Stimulated activated CD8-positive, alpha-beta memory T cell treated with anti-CD3 and anti-CD28 coated beads, Interleukin-4, amount 100 ng/mL, for 24 hours (primary cell): ENCODE data around the gene UQCRC2.
"Not testable (repeated sequence)": the region's sequence is repeated elsewhere in the genome, so short reads cannot be mapped to it uniquely, and the experiment has no call there.

Experiments used
- DNase-seq: peaks from one replicate; pipeline ENCODE4 v3.0.0-alpha.2; 2020; ENCODE audit warnings: low read depth

The UQCRC2 gene

GRCh38 chr16:22010902-22011301 is 57.7 kb downstream of the UQCRC2 start:
- no peak for DNase-seq

DNA sequence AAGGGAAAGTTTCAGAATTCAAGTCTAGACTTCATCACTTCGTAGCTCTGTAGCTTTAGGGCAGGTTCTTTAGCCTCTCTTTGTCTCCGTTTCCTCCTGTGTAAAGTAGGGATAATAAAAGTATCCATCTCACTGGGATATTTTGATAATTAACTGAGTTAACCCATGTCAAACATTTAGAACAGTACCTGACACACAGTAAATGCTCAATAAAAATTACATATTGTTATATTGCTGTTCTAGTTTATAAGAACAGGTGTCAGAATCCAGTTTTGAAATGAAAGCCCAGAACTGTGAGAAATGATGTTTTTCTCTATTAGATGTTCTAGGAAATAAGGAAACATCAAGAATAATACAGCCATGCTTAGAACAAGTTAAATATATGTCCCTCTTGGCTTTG is 59.1 kb downstream of the UQCRC2 start:
- no peak for DNase-seq

DNA sequence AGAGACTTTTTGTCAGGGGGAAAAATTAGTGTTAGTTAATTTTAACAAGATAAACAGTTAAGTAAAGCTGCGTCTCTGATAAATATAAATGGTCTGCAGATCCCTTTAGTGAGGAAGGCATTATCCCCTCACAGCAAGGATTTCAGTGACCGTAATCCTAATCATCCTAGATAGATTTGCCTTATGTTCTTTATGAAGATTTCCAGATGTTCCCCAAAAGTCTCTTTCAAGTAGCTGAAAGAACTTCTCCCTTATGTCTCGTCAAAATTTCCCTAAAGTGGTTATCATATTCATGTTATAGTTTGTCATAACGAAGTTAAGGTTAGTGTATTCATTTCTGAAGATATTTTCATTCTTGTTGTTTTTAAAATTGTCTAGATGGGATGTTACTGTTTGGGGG is 60.3 kb downstream of the UQCRC2 start:
- no peak for DNase-seq

- DNase-seq = no peak
Observed at GRCh38 chr16:22014271-22014873, 61.2 kb downstream of the UQCRC2 start.

GRCh38 chr16:22016927-22017326 is 63.8 kb downstream of the UQCRC2 start:
- DNase-seq = no peak

- no peak for DNase-seq
Observed at GRCh38 chr16:22018559-22018958, 65.4 kb downstream of the UQCRC2 start.

DNA sequence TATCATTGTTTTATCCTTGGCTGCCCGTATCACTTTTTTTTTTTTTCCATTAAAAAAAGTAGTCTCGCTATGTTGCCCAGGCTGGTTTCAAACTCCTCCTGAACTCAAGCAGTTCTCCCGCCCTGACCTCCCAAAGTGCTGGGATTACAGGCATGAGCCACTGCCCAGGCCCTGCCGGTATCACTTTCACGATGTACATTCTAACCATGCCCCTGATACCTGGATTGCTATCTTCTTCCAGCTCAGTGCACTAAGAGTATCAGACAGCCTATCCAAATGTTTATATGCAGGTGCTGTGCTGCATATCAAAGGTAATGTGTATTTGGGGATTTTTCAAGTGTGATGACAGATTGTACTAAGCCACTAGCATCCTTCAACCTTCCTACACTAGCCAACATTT is 69.0 kb downstream of the UQCRC2 start:
- no peak for DNase-seq

- no peak for DNase-seq
Observed at GRCh38 chr16:22023505-22023904, 70.3 kb downstream of the UQCRC2 start.

DNA sequence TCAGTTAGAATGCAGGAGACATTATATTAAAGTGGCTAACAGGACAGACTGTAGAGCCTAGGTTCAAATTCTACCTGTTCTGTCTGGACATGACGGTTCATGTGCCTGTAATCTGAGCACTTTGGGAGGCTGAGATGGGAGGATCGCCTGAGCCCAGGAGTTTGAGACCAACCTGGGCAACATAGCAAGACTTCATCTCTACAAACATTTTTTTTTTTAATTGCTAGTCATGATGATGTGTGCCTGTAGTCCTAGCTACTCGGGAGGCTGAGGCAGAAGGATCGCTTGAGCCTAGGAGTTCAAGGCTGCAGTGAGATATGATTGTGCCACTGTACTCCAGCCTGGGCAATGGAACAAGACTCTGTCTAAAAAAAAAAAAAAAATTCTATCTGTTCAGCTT is 71.6 kb downstream of the UQCRC2 start:
- DNase-seq = not testable (repeated sequence)

DNA sequence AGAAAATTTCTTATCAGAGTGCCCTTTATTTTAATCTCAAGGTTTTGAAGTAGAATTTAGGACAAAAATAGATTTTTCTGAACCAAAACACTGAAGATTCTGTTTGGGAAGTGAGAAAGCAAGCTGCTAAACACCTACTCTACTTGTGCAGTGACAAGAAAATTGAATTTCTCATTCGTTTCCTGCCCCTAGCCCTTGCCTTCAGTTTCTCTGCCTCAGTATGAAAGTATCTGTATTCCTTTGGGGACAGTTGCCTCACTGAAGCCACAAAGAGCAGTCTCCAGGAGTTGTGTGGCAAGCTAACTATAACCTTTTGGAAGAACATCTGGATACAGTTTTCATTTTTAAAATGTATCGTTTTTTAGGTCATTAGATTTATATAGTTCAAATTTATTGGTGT is 74.5 kb downstream of the UQCRC2 start:
- no peak for DNase-seq

DNA sequence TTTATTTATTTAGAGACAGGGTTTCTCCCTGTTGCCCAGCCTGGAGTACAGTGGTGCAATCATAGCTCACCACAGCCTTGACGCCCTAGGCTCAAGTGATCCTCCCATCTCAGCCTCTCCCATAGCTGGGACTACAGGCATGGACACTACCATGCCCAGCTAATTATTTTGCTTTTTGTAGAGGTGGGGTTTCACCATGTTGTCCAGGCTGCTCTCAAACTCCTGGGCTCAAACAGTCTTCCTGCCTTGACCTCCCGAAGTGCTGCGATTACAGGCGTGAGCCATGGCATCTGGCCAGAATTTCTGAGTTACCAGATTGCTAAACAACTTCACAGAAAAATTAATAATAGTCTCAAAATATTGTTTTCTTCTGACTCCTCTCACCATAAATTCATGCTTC is 76.5 kb downstream of the UQCRC2 start:
- DNase-seq = no peak

GRCh38 chr16:22030087-22030812 is 77.1 kb downstream of the UQCRC2 start:
- DNase-seq = no peak

DNA sequence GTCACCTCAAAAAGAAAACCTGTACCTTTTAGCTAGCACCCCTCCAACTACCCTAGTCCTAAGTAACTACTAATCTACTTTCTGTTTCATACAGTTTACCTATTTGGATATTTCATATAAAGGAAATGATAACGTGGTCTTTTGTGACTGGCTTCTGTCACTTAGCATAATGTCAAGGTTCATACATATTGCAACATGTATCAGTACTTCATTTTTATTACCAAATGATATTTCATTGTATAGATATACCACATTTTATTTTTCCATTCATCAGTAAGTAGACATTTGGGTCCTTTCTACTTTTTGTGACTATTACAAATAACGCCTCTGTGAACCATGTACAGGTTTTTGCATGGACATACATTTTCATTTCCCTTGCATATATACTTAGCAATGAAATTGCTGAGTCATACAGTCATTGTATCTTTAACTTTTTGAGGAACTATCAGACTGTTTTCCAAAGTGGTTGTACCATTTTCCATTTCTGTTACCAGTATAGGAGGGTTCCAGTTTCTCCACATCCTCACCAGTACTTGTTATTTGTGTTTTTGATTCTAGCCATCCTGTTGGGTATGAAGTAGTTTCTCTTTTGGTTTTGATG is 78.4 kb downstream of the UQCRC2 start:
- DNase-seq = no peak
